ENCODE measurements around the gene LAMA3.

Gene LAMA3

DNA sequence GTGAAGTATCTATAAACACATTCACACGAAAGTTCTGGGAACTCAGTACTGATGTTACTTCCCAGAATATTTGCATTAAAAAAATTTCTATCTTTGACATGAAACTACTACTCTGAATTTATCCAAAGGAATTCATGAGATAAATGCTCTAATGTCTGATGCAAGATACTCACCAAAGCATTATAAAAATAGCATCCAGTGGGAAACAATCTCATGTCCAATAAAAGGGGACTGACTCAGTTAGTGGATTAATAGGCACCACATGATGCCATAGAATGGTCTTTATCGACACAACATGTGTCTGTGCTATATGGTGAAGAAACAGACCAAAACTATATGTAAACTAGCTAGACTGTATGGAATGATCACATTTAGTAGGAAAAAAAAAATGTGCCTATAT is 33.9 kb downstream of the LAMA3 start:
- no peak for TF ChIP-seq YY1 (IDR thresholded peaks at IDR 0.05; ENCODE audit: insufficient read depth, insufficient read length)
- TF ChIP-seq SUZ12 (IDR thresholded peaks at IDR 0.05; ENCODE audit: extremely low read depth, insufficient read depth, insufficient read length), result no peak
- no peak for TF ChIP-seq ZNF274 (IDR thresholded peaks at IDR 0.05; ENCODE audit: low read depth, low read length)
- H3K27me3 ChIP-seq (ENCODE audit: insufficient read depth, insufficient read length), result no peaks in the 10 kb centered on the region
- no peaks in the 10 kb centered on the region for H3K4me1 ChIP-seq (ENCODE audit: insufficient read depth, insufficient read length)
- DNase-seq (ENCODE audit: low read depth, low spot score), result no peak
- H3K4me3 ChIP-seq (ENCODE audit: insufficient read length, low read depth), result no peak overlapping the region
- H3K36me3 ChIP-seq (ENCODE audit: insufficient read depth, insufficient read length, low read length), result no peaks in the 10 kb centered on the region
- H3K9ac ChIP-seq (ENCODE audit: insufficient read length, low read depth), result no peak overlapping the region
- peaks cover 18% of the 10 kb centered on the region for H3K9me3 ChIP-seq (ENCODE audit: insufficient read depth, low read length)

- TF ChIP-seq ZNF274 (IDR thresholded peaks at IDR 0.05; ENCODE audit: low read depth, low read length), result no peak
- no peak for TF ChIP-seq YY1 (IDR thresholded peaks at IDR 0.05; ENCODE audit: insufficient read depth, insufficient read length)
- no peak for TF ChIP-seq SUZ12 (IDR thresholded peaks at IDR 0.05; ENCODE audit: extremely low read depth, insufficient read depth, insufficient read length)
These were observed 35.4 kb downstream of the LAMA3 start for GRCh38 chr18:23724681-23725080.

DNA sequence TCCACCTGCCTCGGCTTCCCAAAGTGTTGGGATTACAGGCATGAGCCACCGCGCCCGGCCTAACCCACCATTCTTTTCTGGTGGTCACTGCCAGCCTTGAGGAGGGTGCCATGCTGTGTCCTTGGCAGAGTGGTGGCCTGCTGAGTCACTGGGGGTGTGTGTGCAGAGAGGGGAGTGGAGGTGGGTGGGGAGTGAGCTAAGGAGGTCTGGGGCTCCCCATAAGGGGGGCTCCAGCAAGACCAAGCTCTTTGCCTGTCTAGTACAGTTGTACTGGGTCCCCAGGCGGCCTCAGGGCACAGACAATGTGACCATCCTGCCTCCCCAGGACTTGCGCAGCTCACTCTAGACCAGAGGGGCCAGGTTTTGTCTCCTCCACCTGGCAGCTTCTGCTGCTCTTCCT is 36.1 kb downstream of the LAMA3 start:
- no peaks in the 10 kb centered on the region for H3K4me1 ChIP-seq (ENCODE audit: insufficient read depth, insufficient read length)
- peaks cover 10% of the 10 kb centered on the region for H3K9me3 ChIP-seq (ENCODE audit: insufficient read depth, low read length)
- TF ChIP-seq SUZ12 (IDR thresholded peaks at IDR 0.05; ENCODE audit: extremely low read depth, insufficient read depth, insufficient read length) (no peak), YY1 (IDR thresholded peaks at IDR 0.05; ENCODE audit: insufficient read depth, insufficient read length) (no peak), ZNF274 (IDR thresholded peaks at IDR 0.05; ENCODE audit: low read depth, low read length) (no peak)
- no peak for DNase-seq (ENCODE audit: low read depth, low spot score)
- H3K36me3 ChIP-seq (ENCODE audit: insufficient read depth, insufficient read length, low read length), result no peaks in the 10 kb centered on the region
- H3K9ac ChIP-seq (ENCODE audit: insufficient read length, low read depth), result no peak overlapping the region
- H3K4me3 ChIP-seq (ENCODE audit: insufficient read length, low read depth), result no peak overlapping the region
- no peaks in the 10 kb centered on the region for H3K27me3 ChIP-seq (ENCODE audit: insufficient read depth, insufficient read length)

More at GRCh38 chr18:23724681-23725080, 35.4 kb downstream of the LAMA3 start:
- Histone ChIP-seq H3K4me3 (ENCODE audit: insufficient read length, low read depth) (no peak overlapping the region), H3K27me3 (ENCODE audit: insufficient read depth, insufficient read length) (no peaks in the 10 kb centered on the region), H3K4me1 (ENCODE audit: insufficient read depth, insufficient read length) (no peaks in the 10 kb centered on the region), H3K9ac (ENCODE audit: insufficient read length, low read depth) (no peak overlapping the region), H3K9me3 (ENCODE audit: insufficient read depth, low read length) (peaks cover 16% of the 10 kb centered on the region), H3K36me3 (ENCODE audit: insufficient read depth, insufficient read length, low read length) (no peaks in the 10 kb centered on the region)
- no peak for DNase-seq (ENCODE audit: low read depth, low spot score)

- Histone ChIP-seq H3K27me3 (ENCODE audit: insufficient read depth, insufficient read length) (no peaks in the 10 kb centered on the region), H3K4me3 (ENCODE audit: insufficient read length, low read depth) (no peak overlapping the region), H3K9ac (ENCODE audit: insufficient read length, low read depth) (no peak overlapping the region), H3K4me1 (ENCODE audit: insufficient read depth, insufficient read length) (no peaks in the 10 kb centered on the region), H3K36me3 (ENCODE audit: insufficient read depth, insufficient read length, low read length) (no peaks in the 10 kb centered on the region), H3K9me3 (ENCODE audit: insufficient read depth, low read length) (peaks cover 3% of the 10 kb centered on the region; the same call in 1 of the 2 replicates)
- TF ChIP-seq YY1 (IDR thresholded peaks at IDR 0.05; ENCODE audit: insufficient read depth, insufficient read length) (no peak), SUZ12 (IDR thresholded peaks at IDR 0.05; ENCODE audit: extremely low read depth, insufficient read depth, insufficient read length) (no peak), ZNF274 (IDR thresholded peaks at IDR 0.05; ENCODE audit: low read depth, low read length) (no peak)
- DNase-seq (ENCODE audit: low read depth, low spot score), result no peak
These were observed 36.8 kb downstream of the LAMA3 start for GRCh38 chr18:23725827-23726661.

DNA sequence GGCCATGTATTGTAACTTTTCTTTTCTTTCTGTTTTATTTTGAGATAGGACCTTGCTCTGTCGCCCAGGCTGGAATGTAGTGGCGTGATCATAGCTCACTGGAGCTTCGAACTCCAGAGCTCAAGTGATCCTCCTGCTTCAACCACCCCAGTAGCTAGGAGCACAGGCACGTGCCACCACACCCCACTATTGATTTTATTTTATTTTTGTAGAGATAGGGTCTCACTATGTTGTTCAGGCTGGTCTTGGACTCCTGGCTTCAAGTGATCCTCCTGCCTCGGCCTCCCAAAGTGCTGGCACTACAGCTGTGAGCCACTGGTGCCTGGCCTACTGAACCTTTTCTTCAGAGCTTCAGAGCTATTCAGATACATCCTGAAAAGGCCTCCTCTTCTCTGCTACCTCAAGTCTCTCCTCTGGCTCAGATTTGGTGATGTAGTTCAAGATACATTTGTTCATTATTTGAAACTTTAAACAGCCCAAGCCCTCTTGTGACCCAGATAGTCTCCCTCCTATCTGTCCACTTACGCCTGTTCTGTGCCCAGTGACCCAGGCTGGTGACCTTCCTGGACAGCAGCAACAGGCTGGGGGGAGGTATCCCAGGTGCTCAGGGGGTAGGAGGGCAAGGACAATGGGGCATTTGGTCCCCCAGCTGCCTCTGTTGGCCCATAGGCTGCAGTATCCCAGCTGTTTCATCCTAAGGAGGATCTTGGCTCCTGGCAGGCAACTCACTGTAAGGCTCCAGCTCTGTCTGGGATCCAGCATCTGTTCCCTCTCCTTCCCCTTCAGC is 38.6 kb downstream of the LAMA3 start:
- Histone ChIP-seq H3K27me3 (ENCODE audit: insufficient read depth, insufficient read length) (no peaks in the 10 kb centered on the region), H3K9ac (ENCODE audit: insufficient read length, low read depth) (no peak overlapping the region), H3K36me3 (ENCODE audit: insufficient read depth, insufficient read length, low read length) (no peaks in the 10 kb centered on the region), H3K4me1 (ENCODE audit: insufficient read depth, insufficient read length) (no peaks in the 10 kb centered on the region), H3K4me3 (ENCODE audit: insufficient read length, low read depth) (no peak overlapping the region), H3K9me3 (ENCODE audit: insufficient read depth, low read length) (no peaks in the 10 kb centered on the region)
- no peak for DNase-seq (ENCODE audit: low read depth, low spot score)
- no peak for TF ChIP-seq ZNF274 (IDR thresholded peaks at IDR 0.05; ENCODE audit: low read depth, low read length)
- TF ChIP-seq YY1 (IDR thresholded peaks at IDR 0.05; ENCODE audit: insufficient read depth, insufficient read length), result no peak
- no peak for TF ChIP-seq SUZ12 (IDR thresholded peaks at IDR 0.05; ENCODE audit: extremely low read depth, insufficient read depth, insufficient read length)

DNA sequence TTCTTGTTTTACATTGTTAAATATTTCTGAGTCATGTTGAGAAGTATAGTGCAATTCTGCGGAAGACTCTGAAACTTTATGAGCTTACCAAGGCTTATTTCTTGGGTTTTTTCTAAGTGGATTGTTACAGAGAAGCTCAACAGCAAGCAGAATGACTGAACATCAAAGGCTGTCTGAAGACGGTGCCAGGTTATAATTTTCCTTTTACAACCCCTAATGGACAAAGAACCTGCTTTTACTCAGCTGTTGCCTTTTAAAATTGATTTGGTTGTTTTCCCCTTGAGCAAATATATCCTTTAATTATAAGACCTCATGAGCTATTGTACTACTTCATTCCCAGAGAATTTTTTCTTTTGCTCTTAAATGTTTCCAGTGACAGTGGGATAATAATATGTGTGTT is 41.6 kb downstream of the LAMA3 start:
- no peak for DNase-seq (ENCODE audit: low read depth, low spot score)
- H3K4me1 ChIP-seq (ENCODE audit: insufficient read depth, insufficient read length), result no peaks in the 10 kb centered on the region
- TF ChIP-seq ZNF274 (IDR thresholded peaks at IDR 0.05; ENCODE audit: low read depth, low read length) (no peak), YY1 (IDR thresholded peaks at IDR 0.05; ENCODE audit: insufficient read depth, insufficient read length) (no peak), SUZ12 (IDR thresholded peaks at IDR 0.05; ENCODE audit: extremely low read depth, insufficient read depth, insufficient read length) (no peak)

DNA sequence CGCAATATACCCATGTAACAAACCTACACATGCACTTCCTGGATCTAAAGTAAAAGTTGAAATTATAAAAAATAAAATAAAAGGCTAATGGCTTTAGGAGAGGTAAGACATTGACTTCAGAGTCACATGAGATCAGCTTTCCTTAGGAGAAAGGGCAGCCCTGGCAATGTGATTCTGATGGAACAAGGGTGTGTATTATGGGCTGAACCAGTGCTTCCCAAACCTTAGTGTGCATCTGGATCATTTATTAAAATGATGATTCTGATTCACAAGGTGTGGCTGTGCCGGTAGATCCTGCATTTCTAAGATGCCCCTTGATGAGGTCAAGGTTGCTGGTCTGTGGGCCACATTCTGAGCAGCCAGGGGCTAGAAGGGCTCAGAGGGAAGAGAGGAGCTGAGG is 42.6 kb downstream of the LAMA3 start:
- Histone ChIP-seq H3K36me3 (ENCODE audit: insufficient read depth, insufficient read length, low read length) (no peaks in the 10 kb centered on the region), H3K9me3 (ENCODE audit: insufficient read depth, low read length) (no peaks in the 10 kb centered on the region), H3K4me1 (ENCODE audit: insufficient read depth, insufficient read length) (peaks cover 2% of the 10 kb centered on the region), H3K4me3 (ENCODE audit: insufficient read length, low read depth) (no peak overlapping the region), H3K9ac (ENCODE audit: insufficient read length, low read depth) (no peak overlapping the region), H3K27me3 (ENCODE audit: insufficient read depth, insufficient read length) (no peaks in the 10 kb centered on the region)
- TF ChIP-seq YY1 (IDR thresholded peaks at IDR 0.05; ENCODE audit: insufficient read depth, insufficient read length) (no peak), ZNF274 (IDR thresholded peaks at IDR 0.05; ENCODE audit: low read depth, low read length) (no peak), SUZ12 (IDR thresholded peaks at IDR 0.05; ENCODE audit: extremely low read depth, insufficient read depth, insufficient read length) (no peak)
- no peak for DNase-seq (ENCODE audit: low read depth, low spot score)

More for the DNA sequence above, 41.6 kb downstream of the LAMA3 start:
- Histone ChIP-seq H3K27me3 (ENCODE audit: insufficient read depth, insufficient read length) (no peaks in the 10 kb centered on the region), H3K9me3 (ENCODE audit: insufficient read depth, low read length) (no peaks in the 10 kb centered on the region), H3K9ac (ENCODE audit: insufficient read length, low read depth) (no peak overlapping the region), H3K4me3 (ENCODE audit: insufficient read length, low read depth) (no peak overlapping the region), H3K36me3 (ENCODE audit: insufficient read depth, insufficient read length, low read length) (no peaks in the 10 kb centered on the region)
